Erythroblast (primary cell): ENCODE data around the gene FAM117A.

Experiments used
- GATA1 ChIP-seq: IDR thresholded peaks from 2 replicates; pipeline ENCODE4 v1.6.1; 2011; ENCODE audit warnings: low read depth, mild to moderate bottlenecking, control low read depth, low read length, moderate library complexity
- POLR2A ChIP-seq: IDR thresholded peaks from 2 replicates; pipeline ENCODE4 v1.6.1; 2011; ENCODE audit warnings: mild to moderate bottlenecking, low read length

DNA sequence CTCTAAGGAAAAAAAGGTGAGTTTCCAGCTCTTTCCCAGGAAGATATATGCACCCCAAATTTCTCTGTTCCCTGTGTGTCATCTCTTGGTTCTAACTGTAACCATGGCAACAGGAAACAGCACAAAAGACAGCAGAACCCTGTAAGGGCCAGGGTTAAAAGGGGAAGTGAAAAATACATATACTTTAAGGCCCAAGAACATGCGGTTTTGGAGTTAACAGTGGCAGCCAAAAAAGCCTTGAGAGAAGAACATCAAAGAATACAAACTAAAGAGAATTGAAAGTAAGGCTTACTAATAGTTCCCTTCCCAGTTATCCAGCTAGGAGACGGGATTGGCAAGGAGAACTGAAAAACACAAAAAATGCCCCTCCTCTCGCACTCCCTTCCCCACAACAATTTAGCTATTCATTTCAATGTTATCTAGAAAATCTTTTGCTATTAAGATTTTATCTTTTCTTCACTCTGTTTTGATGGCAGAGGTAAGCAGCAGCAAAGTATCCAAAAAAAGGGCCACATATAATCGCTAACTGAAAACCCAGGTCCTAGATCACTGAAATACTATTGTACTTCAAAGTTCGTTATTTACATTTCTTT lies 87.6 kb downstream of the FAM117A start:
- no peak for TF ChIP-seq POLR2A
- no peak for TF ChIP-seq GATA1
